Activated CD4-positive, alpha-beta T cell treated with anti-CD3 and anti-CD28 coated beads for 48 hours (primary cell): ENCODE results near the gene COL18A1.

Experiments
- DNase-seq: peaks from one replicate; pipeline ENCODE4 v3.0.0-alpha.2; 2020

The COL18A1 gene

DNA sequence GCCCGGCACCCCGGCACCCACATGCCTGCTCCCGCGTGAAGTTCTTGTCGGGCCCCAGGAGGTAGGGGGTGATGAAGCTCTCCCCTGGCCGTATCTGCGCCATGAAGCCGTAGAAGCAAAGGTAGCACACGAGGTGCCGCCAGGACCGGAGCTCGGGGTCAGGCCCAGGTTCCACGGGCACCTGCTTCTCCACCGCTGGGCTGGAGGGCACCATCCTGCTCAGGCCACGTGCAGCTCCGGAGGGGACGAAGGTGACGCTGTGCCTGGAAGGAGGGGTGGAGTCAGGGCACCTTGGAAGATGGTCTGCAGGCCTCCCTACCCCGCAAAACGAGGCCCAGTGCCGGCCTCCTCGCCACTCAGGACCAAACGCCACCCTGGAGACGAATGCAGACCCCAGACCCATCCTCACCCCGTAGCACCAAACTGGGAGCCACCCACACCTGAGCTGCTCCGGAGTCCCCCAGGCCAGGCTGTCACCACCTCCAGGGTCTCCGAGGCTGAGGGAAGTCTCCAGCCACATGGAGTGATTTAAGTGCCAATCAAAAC is 132.9 kb downstream of the COL18A1 start:
- no peak for DNase-seq

DNA sequence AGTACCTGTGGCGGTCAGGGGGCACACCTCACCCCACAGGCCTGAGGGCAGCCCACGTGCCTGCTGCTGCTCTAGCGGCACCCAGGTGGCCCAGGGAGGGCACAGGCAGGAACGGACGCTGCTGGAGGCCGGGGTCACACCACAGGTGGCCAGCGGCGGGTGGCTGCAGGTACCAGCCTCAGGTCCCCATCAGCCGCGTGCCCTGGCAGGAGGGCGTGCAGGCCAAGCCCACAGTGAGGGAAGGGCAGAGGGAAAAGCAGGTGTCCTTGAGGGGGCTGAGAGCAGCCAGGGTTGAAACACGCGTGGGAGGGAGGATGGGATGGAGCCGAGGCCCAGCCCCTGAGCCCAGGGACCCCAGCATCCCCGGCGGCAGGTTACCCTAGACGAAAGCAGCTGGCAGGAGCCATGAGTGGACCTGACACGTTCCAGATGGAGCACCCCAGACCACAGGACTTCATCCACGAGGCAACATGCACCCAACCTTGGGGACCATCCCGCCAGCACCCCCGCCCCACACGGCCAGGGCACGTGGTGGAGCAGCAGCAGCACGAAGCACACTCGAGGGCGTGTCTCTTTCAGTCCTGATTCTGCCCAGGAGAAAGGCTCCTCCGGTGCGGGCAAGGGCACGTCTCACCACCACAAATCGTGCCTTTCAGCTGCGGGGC is 133.5 kb downstream of the COL18A1 start:
- DNase-seq: no peak

DNA sequence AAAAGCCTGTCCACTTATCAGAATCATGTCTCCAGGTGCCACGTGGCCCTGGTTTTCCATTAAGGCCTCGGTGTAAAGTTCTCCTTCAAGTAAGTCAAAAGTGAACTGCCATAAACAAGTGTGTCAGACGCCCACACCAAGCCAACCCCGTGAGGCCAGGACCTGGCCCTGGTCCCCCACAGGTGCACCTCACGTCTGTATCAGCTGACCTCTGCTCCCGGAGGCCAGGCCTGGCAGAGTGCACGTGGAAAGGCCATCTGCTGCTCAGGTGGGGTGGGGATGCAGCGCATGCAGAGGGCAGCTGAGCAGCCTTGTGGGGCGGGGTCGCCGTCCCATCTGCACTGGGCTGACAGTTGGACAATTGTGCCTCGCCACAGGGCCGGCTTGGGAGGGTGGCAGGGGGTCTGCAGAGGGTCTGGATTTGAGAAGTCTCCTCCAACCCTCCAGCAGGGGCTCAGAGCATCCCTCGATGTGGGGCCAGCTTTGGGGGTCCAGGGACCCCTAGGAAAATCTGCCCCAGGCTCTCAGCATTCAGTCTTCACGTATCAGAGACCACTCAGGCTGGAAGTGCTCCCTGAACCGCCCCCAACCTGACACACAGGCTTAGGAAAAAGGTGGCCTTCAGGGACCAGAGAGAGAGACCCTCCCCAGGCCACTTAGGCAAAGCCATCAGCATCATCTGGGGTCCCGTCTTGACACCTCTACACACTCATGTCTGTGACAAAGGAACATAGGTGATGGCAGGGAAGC is 134.3 kb downstream of the COL18A1 start:
- DNase-seq: peak; percentile 1

DNA sequence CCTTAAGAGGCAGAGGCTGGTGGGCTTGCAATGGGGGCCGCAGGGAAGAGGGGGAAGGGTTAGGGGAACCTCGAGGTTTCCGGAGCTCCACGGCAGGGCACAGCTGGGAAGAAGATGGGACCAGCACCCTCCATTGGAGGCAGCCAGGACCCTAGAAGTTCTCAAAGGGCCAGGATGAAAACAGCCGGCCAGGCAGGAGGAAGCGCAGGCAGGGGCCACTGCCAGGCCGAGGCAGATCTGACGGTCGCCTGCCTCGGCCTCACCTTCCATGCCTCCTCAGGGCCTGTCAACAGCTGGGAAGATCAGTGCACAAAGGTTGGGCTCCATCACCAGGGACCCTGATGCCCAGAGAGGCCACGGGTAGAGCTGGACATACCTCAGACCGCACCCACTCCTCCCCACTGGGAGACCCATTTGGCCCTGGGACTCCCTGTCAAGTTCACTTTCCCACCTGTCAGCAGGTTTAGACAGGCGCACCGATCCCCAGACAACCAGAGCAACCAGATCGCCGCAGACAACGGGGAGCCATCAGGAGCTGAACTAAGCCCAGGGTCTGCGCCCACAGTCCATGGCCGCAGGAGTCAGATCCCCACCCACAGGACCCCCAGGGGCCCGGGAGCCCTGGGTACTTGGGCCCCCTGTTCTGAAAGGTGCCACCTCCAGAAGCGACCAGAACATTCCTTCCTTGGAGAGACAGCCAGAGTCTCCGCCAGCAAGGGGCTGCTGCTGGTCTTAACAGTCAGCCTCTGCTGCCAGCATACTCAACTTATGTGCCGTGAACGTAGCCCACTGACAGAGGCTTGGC is 135.0 kb downstream of the COL18A1 start:
- DNase-seq: peak; percentile 6

DNA sequence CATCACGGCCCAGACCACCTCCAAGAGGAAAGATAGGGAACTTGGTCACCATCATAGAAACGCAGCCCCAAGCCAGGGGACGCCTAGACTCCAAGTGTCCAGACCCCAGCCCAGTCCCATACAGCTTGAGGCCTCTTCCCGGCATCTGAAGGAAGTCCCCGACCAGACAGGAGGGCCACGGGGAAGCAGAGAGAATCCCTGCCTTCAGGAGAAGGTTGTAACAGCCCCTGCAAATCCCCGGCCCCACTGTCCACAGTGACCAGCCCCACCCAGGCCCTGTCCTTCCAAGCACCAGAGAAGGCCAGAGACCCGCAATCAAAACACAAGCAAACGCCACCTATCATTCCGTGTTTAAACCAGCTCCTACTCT is 135.6 kb downstream of the COL18A1 start:
- DNase-seq: peak; percentile 1

DNA sequence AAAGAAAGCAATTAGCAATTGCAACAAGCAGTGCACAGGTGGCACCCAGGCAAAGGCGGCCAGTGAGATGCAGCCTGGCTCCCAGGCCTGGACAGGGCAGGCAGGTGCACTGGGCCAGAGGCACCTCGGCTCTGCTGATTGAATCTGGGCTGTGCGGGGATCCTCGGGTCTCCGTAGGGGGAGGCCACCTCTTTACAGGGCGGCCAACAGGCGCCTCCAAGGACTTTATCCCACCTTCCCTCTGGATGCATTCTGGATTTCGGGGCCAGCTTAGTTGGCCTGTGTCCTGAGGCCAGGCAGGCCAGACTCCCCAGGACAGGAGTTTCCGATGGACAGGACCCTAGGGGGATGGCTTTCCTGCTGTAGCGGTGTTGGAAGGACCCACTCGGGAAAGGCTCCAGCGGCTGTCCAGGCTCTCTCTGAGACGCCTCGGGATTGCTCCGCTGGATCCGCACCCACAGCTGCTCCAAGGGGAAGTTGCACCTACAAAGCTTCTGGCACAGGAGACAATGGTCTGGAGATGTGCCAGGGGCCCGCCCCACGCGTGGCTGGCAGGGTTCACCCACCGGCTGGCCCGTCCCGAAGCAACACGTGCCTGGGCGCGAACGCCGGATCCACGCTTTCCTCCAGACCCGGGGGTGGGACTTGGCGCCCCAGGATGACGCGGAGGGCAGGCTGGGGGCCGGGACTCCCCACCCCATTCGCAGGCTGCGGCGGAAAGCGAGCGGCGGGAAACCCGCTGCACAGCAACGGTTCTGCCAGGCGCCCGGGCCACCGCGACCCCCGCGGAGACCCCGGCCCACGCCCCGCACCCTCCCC is 136.5 kb downstream of the COL18A1 start:
- DNase-seq: peak; percentile 90

DNA sequence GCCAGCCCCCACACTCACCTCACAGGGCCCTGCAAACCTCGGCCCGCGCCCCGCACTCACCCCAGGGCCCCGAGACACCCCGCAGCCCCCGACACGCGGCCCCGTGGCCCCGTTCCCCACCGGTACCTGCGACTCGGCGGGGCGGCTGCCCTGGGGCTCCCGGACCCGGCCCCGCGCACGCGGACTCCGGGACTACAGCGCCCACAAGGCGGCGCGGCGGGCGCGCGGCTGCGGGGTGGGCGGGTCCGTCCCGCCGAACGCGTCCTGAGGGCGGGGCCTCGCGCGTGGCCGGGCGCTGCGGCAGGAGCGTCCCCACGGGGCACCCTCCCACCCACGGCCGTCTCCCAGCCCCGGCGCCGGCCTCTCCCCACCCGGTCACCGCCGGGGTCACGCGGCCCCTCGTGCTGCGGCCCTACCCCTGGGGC is 137.3 kb downstream of the COL18A1 start, which contains the start of gene SLC19A1:
TSS of gene SLC19A1 (minus strand) at position 199 of the 425 bp plus-strand sequence. CDS start 4,481 bp downstream, outside the sequence.
- DNase-seq: peak; percentile 81

DNA sequence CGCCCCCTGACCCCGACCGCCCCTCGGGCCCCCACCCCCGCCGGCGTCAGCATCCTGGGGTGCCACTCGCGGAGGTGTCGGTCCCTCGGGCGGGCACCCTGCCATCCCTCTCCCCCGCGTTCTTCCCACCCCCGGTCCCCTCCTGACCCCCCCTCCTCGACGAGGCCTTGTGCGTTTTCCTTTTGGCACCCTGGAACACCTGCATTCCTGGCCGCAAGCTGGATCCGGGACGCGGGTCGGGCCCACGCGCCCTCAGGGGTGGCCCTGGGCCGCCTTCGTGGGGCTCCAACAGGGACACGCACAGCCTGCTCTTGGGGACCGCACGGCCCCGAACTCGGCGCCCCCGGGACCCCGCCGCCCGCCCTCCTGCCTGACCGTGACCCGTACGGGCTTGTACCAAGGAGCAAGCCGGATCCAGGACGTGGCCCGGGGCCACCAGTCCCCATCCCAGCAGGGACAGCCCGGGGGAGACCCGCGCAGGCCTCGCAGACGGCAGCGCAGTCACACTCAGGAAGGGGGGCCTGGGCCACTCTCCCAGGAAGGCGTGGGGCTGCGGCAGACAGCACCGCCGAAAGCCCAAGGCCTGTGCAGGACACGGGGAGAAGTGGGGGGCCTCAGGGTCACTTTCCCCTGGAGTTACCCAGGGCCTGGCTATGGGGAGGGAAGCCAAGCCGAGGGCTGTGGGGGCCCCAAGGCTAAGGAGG is 137.9 kb downstream of the COL18A1 start:
- DNase-seq: peak; percentile 22

DNA sequence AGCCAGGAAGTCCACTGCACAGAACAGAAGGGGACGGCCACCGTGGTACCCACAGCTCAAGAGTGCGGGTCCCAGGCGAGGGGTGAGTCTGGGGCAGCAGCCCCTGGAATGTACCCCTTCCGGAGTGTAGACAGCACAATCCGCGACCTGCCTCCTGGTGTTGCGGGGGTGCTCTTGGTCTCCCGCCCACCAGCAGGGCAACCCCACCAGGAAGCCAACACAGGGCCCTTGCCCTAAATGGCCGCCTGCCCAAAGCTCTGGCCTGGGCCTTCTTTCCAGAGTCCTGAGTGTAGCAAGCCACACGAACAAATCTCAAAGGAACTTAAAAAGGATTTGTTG is 138.4 kb downstream of the COL18A1 start:
- DNase-seq: no peak

DNA sequence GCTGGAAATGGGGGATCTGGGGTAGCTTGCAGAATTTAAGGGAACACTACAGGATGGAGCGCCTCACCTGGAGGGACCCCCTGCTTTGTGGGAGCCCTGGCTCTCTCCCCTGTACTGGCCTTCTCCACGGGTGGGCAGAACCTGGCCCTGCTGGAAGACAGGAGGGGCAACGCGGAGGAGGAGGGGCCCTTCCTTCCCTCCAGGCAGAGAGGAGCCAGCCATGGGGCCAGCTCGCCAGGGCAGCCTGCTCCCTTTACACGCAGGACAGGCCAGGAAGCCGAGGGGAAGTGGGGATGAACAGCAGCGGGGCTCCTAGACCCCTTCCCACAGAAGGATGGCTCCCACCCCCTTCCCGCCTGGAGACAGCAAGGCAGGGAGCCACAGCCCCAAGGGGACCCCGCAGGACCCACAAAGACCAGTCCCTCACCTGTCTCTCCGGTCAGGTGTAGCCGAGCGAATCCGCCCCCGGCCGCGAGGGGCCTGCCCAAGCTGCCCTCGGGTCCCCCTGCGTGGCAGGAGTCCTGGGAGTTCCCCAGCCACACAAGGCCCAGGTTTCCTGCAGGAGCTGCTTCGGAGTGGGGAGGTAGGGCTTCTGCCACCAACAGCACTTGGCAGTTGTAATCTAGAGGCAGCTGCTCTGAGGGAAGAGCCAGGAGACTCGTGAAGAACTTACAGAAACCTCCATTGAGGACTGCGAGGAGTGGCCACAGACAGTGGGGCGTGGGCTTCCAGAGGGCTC is 138.9 kb downstream of the COL18A1 start:
- peak; percentile 5 for DNase-seq

DNA sequence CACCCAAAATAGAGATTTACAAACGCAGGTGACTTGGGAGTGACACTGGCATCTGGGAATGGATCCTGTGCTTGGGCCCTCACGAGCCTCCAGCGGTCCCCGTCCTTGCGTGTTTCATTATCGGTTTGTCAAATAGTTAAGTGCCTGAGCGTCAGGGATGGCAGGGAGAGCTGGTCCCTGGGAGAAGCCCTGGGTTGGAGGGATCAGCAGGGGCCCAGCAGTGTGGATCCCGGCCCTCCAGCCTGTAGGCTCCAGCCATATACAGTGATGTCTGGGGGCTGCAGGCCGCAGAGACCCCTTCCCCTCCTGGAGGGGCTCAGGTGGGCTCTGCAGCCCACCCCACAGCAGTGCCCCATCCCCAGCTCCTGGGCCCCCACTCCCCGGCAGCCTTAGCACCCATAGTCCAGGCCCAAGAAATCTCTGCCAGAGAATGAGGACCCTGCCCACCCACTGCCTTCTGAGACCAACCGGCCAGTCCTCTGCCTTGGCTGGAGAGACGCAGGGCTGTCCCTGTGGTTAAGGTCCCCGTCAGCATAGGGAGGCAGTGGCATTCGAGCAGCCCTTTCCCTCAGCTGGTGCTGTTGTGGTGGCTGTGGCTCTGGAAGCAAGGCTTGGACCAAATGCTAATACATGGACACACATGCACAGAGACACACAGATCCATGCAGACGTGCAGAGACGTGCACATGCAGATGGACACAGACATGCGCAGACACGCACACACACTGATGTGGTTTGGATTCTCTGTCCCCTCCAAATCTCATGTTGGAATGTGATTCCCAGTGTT is 139.7 kb downstream of the COL18A1 start:
- DNase-seq: peak; percentile 1

DNA sequence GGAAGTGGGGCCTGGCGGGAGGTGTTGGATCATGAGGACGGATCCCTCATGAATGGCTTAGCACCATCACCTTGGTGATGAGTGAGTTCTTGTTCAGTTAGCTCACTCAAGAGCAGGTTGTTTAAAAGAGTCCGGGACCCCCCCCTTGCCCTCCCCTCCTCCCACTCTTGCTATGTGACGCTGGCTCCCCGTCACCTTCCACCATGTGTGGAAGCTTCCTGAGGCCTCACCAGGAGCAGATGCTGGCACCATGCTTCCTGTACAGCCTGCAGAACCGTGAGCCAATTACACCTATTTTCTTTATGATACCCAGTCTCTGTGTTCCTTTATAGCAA is 140.2 kb downstream of the COL18A1 start:
- DNase-seq: no peak

DNA sequence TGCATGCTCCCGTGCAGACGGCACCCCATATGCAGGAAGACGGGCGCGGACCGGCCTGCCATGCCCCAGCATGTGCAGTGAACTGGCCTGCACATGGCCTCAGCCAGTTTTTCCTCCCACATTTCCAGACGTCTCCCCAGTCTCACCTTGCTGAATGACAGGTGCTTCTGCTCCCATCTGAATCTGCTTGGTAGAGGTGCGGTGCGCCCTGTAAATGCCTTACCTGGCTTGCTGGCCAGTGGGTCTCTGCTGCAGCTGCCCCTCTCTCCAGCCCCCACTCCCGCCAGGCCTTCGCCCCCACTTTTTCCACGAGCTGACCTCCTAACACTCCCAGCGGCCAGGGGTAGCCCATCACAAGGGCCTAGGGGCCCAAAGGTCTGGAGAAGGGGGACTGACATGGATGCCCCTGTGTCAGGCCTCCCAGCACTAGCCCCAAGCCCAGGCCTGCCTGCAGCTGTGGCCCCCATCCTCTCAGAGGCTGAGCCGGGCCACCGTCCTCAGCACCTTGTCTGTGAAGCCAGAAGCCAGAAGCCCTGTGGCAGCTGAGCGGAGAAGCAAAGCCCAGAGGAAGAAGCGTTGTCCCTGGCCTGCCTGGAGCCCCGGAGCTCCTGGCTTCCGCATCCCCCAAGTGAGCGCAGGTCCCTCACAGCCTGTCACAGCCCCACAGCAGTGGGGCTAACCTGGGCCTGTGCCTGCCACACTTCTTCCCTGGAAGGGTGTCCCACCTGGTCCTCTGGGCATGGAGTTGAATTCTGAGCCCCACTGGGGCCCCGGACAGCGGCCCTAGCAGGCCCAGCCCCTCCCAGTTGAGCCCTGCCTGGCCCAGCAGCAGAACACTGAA is 140.9 kb downstream of the COL18A1 start:
- DNase-seq: peak; percentile 2

DNA sequence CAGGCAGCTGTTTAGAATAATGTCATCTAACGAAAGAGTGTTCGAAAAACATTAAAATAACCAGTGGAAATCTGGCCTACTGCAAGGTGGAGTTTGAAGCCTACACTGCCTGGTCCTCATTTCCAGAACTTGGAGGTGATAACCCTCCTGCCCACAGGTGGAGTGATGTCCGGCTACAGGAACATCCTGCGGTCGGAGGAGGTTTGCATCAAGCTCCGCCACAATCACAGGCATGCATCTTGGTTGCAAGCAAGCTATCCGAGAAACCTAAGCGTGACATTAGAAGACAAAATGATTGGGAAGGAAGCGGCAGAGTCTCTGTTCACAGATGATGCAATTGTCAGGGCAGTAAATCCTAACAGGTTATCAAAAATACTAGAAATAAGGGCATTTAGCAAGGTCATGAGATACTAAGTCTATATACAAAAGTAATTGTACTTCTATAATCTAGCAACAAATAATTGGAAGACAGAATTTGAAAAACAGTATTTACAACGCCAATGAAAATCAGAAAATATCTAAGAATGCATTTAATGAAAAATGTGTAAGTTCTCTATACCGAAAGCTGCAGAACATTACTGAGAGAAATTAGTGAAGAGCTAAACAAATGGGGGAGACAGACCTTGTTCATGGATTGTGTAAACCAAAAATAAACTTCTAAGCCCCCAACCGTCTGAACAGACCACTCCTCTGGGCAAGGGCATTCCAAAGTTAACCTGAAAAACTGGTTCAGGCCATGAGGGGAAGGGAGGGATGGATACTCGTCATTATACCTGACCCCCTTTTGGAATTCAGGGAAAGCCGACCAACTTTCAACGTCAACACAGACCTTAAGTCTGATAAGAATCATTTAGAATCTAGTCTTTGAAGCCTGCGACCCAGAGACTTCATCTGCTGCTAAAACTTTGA is 141.9 kb downstream of the COL18A1 start:
- no peak for DNase-seq

DNA sequence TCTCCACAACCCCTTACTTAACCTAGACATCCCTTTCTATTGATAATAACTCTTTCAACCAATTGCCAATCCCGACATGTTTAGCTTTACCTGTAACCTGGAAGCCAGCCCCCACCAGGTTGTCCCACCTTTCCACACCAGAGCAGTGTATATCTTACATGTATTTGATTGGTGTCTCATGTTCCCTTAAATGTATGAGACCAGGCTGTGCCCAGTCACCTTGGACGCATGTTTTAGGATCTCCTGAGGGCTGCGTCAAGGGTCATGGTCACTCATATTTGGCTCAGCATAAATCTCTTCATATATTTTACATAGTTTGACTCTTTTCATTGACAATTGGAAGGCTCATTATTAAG is 142.6 kb downstream of the COL18A1 start:
- no peak for DNase-seq

DNA sequence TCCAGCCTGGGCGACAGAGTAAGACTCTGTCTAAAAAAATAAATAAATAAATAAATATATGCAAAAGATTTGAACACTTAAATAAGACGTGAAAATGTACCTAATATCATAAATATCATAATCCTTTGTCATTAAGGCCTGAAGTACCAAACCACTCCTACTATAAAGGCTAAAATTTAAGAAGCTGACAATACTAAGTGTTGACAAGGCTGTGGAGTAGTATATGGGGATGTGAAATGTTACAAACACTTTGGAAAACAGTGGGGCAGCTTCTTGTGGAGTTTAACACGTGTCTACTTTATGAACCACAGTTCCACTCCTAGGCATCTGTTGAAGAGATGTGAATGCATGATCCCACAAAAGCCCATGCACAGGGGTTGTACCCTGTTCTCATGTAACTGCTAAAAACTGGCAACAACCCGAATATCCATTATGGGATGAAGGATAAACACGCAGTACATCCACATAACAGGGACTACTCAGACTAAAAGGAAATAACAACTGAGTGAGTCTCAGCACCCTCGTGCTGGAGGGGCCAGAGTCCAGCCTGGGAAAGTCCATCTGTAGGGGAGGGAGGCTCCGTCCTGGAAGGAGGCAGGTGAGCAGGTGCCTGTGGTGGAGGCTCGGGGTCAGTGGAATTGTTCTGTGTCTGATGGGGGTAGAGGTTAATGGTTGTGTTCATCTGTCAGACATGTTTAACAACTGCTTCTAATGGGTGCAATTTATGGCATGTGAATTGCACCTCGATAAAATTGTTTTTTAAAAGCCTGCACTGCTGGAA is 143.9 kb downstream of the COL18A1 start:
- no peak for DNase-seq

DNA sequence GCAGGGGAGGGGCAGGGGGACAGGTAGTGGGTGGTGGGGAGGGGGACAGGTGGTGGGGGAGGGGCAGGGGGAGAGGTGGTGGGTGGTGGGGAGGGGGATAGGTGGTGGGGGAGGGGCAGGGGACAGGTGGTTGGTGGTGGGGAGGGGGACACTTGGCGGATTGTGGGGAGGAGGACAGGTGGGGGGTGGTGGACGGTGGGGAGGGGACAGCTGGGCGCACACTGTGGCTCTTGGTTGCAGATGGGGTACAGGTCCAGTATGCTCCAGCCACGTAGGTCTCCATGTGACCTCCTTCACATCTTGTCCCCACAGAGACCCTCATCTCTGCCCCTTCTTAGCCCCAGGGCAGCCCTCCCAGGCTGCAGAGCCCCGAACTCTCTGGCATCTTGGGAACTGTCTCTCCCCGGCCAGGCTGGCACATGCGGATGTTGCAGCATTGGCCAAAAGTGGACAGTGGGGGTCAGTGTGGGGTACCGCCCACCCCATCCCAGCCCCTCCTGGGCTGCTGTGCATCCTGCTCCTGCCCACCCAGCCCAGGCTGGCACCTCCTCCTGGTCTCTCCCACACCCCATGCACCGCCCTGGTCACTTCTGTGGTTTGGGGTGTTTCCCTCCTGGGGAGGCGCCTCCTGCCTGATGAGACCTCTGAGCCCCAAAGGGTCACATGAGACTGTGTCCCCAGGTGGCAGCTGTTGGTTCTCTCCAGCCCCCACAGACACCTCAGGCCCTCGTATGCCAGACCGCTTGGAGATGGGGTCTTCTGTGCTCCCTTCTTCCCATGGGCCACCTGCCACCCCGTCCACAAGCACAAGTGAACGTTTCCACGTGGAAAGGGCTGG is 144.9 kb downstream of the COL18A1 start:
- no peak for DNase-seq
